Psoas muscle (tissue), 8 donors: ENCODE measurements around the gene MED13L. TPM values are rescaled to one million over a fixed set of nuclear protein-coding genes. Genes with fewer than 3 reads are reported as not detected.

Source experiments
- ATAC-seq, 4 donors: fragments of 200-7000 bp; cut with Tn5 transposase; one replicate each; pipeline ENCODE4 v1.9.1; 2020; ENCODE audit warnings: moderate library complexity in 3 of 4, mild to moderate bottlenecking in 2 of 4
- DNase-seq, 2 donors: peaks; one replicate each; pipeline ENCODE4 v3.0.0-alpha.2; 2020
- H3K27ac ChIP-seq: fragments of 200-600 bp; one replicate; pipeline ENCODE4 v1.8.0; 2022
- H3K27me3 ChIP-seq, 3 donors: fragments of 200-600 bp in 1 of 3; one replicate each; pipeline versions ENCODE4 v1.6.1 to v1.8.0; 2013 to 2022; ENCODE audit warnings: low read length in 2 of 3, mild to moderate bottlenecking in 2 of 3, moderate library complexity in 1 of 3; ENCODE audit not compliant: insufficient read depth in 3 of 3
- H3K36me3 ChIP-seq, 2 donors: fragments of 200-600 bp in 1 of 2; one replicate each; pipeline versions ENCODE4 v1.6.1 to v1.8.0; 2013 to 2022; ENCODE audit warnings: low read depth in 1 of 2, mild to moderate bottlenecking in 1 of 2, moderate library complexity in 1 of 2; ENCODE audit not compliant: insufficient read depth in 1 of 2
- H3K4me1 ChIP-seq: fragments of 200-600 bp; one replicate; pipeline ENCODE4 v1.8.0; 2022
- H3K4me3 ChIP-seq: fragments of 200-600 bp; one replicate; pipeline ENCODE4 v1.8.0; 2022; ENCODE audit warnings: mild to moderate bottlenecking
- H3K9me3 ChIP-seq: fragments of 200-600 bp; one replicate; pipeline ENCODE4 v1.8.0; 2022
- CTCF ChIP-seq: fragments of 200-600 bp; IDR thresholded peaks from one replicate; pipeline ENCODE4 v1.8.0; 2022; ENCODE audit warnings: antibody characterized with exemption
- WGBS, 3 donors: extraction: QIAGEN DNeasy Blood & Tissue Kit; methylation state at CpG; one replicate each; pipeline versions ENCODE4 v1.1.6 to v1.1.7; 2013; 5-methylcytosine and 5-hydroxymethylcytosine counted together
- intact Hi-C, 2 donors: fragments of 100-400 bp; cut with DNase I; formaldehyde crosslinking; loops; one replicate each; pipeline versions ENCODE4 v1.11.0 to v1.14.2; 2022
- polyA plus RNA-seq, 3 donors: library from polyadenylated mRNA; stranded (reverse); fragments of 200-250 nt; gene quantifications; one replicate each; pipeline ENCODE4 v1.2.3, GENCODE V29; 2013
- total RNA-seq, 4 donors: library from RNA; stranded (reverse); fragmentation: NEBNext Ultra II Directional in 2 of 4; extraction: Animal tissue kit (Norgen Biotek cat#: 25700) in 2 of 4; gene quantifications; one replicate each; pipeline versions ENCODE4 v1.2.1 to v1.2.4, GENCODE V29; 2021 to 2023
- donor health status: healthy with polysubstance abuse.
- donor health status: DM: no; HTN: no; CAD: no; lungs with moderate emphysema.
- donor health status: Bipolar disorder and iron deficiency.
- donor health status: healthy.
- donor health status: DM: yes; HTN: yes; CAD: no.
- donor health status: DM: no; HTN: no; CAD: no.
- donor health status: DM: no; HTN: no; CAD: no.
- donor health status: DM: yes; HTN: yes; CAD: no.

Gene MED13L
- total and polyA plus RNA-seq, 7 donors, result 8.9 to 90.5 (median 72.5) TPM

- H3K27ac ChIP-seq, result no peak overlapping the region
- H3K4me1 ChIP-seq, result no peaks in the 10 kb centered on the region
- H3K4me3 ChIP-seq, result no peak overlapping the region
- intact Hi-C loops, result no loop called here
- 80 to 82% (median 81%) methylated on average over 19 of the region's 19 CpGs for WGBS, 3 donors
- no peak for TF ChIP-seq CTCF
- DNase-seq, result no peak
- H3K27me3 ChIP-seq, result no peaks in the 10 kb centered on the region
- no peaks in the 10 kb centered on the region for H3K36me3 ChIP-seq
- ATAC-seq, result peak in 1 of 4 donors; percentile 54
- no peaks in the 10 kb centered on the region for H3K9me3 ChIP-seq
Observed at GRCh38 chr12:116313194-116313927, 35.9 kb upstream of the MED13L start.

- no peaks in the 10 kb centered on the region for H3K36me3 ChIP-seq
- H3K9me3 ChIP-seq, result no peaks in the 10 kb centered on the region
- intact Hi-C loops, result no loop called here
- H3K27me3 ChIP-seq, result no peaks in the 10 kb centered on the region
- no peaks in the 10 kb centered on the region for H3K4me1 ChIP-seq
- H3K27ac ChIP-seq, result no peak overlapping the region
- TF ChIP-seq CTCF, result no peak
- DNase-seq, result no peak
- H3K4me3 ChIP-seq, result no peak overlapping the region
- 96 to 97% (median 97%) methylated on average over 3 of the region's 3 CpGs for WGBS, 3 donors
- no peak for ATAC-seq
Observed at GRCh38 chr12:116310082-116310481, 32.6 kb upstream of the MED13L start.

- DNase-seq (no peak), ATAC-seq (no peak)
- H3K9me3 ChIP-seq, result no peaks in the 10 kb centered on the region
- no peak for TF ChIP-seq CTCF
- H3K4me3 ChIP-seq, result no peak overlapping the region
- WGBS, 3 donors, result 58 to 98% (median 65%) methylated on average over 1 of the region's 1 CpG
- no peak overlapping the region for H3K27ac ChIP-seq
- no peaks in the 10 kb centered on the region for H3K27me3 ChIP-seq
- H3K4me1 ChIP-seq, result no peaks in the 10 kb centered on the region
- H3K36me3 ChIP-seq, result no peaks in the 10 kb centered on the region
- intact Hi-C loops, result no loop called here
Observed at GRCh38 chr12:116309343-116309742, 31.9 kb upstream of the MED13L start.

- no peaks in the 10 kb centered on the region for H3K36me3 ChIP-seq
- no peak for DNase-seq
- no peak overlapping the region for H3K4me3 ChIP-seq
- no peaks in the 10 kb centered on the region for H3K4me1 ChIP-seq
- H3K27me3 ChIP-seq, result no peaks in the 10 kb centered on the region
- no peak for TF ChIP-seq CTCF
- no peak for ATAC-seq
- no peaks in the 10 kb centered on the region for H3K9me3 ChIP-seq
- intact Hi-C loops, result no loop called here
- H3K27ac ChIP-seq, result no peak overlapping the region
- 21 to 28% (median 26%) methylated on average over 7 of the region's 7 CpGs for WGBS, 3 donors
Observed at GRCh38 chr12:116308647-116309046, 31.2 kb upstream of the MED13L start.

- Histone ChIP-seq H3K4me1 (no peaks in the 10 kb centered on the region), H3K4me3 (no peak overlapping the region), H3K27ac (no peak overlapping the region), H3K27me3 (no peaks in the 10 kb centered on the region), H3K36me3 (no peaks in the 10 kb centered on the region), H3K9me3 (no peaks in the 10 kb centered on the region)
- intact Hi-C loops, result no loop called here
- no peak for ATAC-seq
- 96 to 100% (median 97%) methylated on average over 3 of the region's 3 CpGs for WGBS, 3 donors
- TF ChIP-seq CTCF, result no peak
- DNase-seq, result no peak
Observed at GRCh38 chr12:116306968-116307367, 29.5 kb upstream of the MED13L start.
